Measurements from ENCODE around the gene ANKRD9.

- TF ChIP-seq EZH2 (IDR thresholded peaks at IDR 0.05; ENCODE audit: borderline replicate concordance) (no peak), CTCF (IDR thresholded peaks at IDR 0.05; ENCODE audit: poor library complexity) (no peak)
Measured at GRCh38 chr14:102490456-102490855, 19.1 kb downstream of the ANKRD9 start.

Measured in hepatocyte (in vitro differentiated cells).